Measurements from ENCODE around the gene XPR1.

The XPR1 gene

GRCh38 chr1:180916771-180917170, 284.9 kb downstream of the XPR1 start:
- DNase-seq (ENCODE audit: low read depth in 2 of 2) = no peak

GRCh38 chr1:180917306-180918065, 285.7 kb downstream of the XPR1 start:
- DNase-seq (ENCODE audit: low read depth in 2 of 2) = no peak

- no peak for DNase-seq (ENCODE audit: low read depth in 2 of 2)
These were observed 286.7 kb downstream of the XPR1 start for GRCh38 chr1:180918519-180918918.

GRCh38 chr1:180919183-180919700, 287.4 kb downstream of the XPR1 start:
- DNase-seq (ENCODE audit: low read depth in 2 of 2) = no peak

- DNase-seq (ENCODE audit: low read depth in 2 of 2) = no peak
These were observed 288.4 kb downstream of the XPR1 start for GRCh38 chr1:180920193-180920592.

GRCh38 chr1:180920702-180921101, 288.9 kb downstream of the XPR1 start:
- DNase-seq (ENCODE audit: low read depth in 2 of 2) = no peak

GRCh38 chr1:180921386-180921785, 289.6 kb downstream of the XPR1 start:
- DNase-seq (ENCODE audit: low read depth in 2 of 2) = no peak

GRCh38 chr1:180921891-180922630, 290.2 kb downstream of the XPR1 start:
- DNase-seq (ENCODE audit: low read depth in 2 of 2) = no peak

- no peak for DNase-seq (ENCODE audit: low read depth in 2 of 2)
These were observed 290.8 kb downstream of the XPR1 start for GRCh38 chr1:180922631-180923015.

- no peak for DNase-seq (ENCODE audit: low read depth in 2 of 2)
These were observed 291.4 kb downstream of the XPR1 start for GRCh38 chr1:180923021-180923841.

- DNase-seq (ENCODE audit: low read depth in 2 of 2) = no peak
These were observed 292.1 kb downstream of the XPR1 start for GRCh38 chr1:180923887-180924286.

- no peak for DNase-seq (ENCODE audit: low read depth in 2 of 2)
These were observed 293.1 kb downstream of the XPR1 start for GRCh38 chr1:180924939-180925338.

- no peak for DNase-seq (ENCODE audit: low read depth in 2 of 2)
These were observed 293.7 kb downstream of the XPR1 start for GRCh38 chr1:180925471-180926051.

- peak in 1 of 2 donors; percentile 3 for DNase-seq (ENCODE audit: low read depth in 2 of 2)
These were observed 294.6 kb downstream of the XPR1 start for GRCh38 chr1:180926164-180926981.

GRCh38 chr1:180927348-180927747, 295.5 kb downstream of the XPR1 start:
- no peak for DNase-seq (ENCODE audit: low read depth in 2 of 2)

GRCh38 chr1:180927841-180928240, 296.0 kb downstream of the XPR1 start:
- no peak for DNase-seq (ENCODE audit: low read depth in 2 of 2)

- DNase-seq (ENCODE audit: low read depth in 2 of 2) = no peak
These were observed 296.8 kb downstream of the XPR1 start for GRCh38 chr1:180928331-180929230.

GRCh38 chr1:180929389-180929788, 297.6 kb downstream of the XPR1 start:
- DNase-seq (ENCODE audit: low read depth in 2 of 2) = no peak

- DNase-seq (ENCODE audit: low read depth in 2 of 2) = no peak
These were observed 298.9 kb downstream of the XPR1 start for GRCh38 chr1:180930687-180931086.

- DNase-seq (ENCODE audit: low read depth in 2 of 2) = no peak
These were observed 299.7 kb downstream of the XPR1 start for GRCh38 chr1:180931529-180931928.
